Mesenchymal stem cell (in vitro differentiated cells and primary cell): ENCODE results near the gene PDE12.

Experiments used
- DNase-seq: peaks from one replicate; pipeline ENCODE4 v3.0.0-alpha.2; 2013
- H2AFZ ChIP-seq: one replicate; pipeline ENCODE4 v1.6.1; 2013; ENCODE audit warnings: low read depth, mild to moderate bottlenecking, control low read depth, inconsistent platforms, low read length, moderate library complexity
- H2AK5ac ChIP-seq: 2 replicates; pipeline ENCODE4 v1.6.1; 2013; ENCODE audit warnings: low read length, moderate library complexity, mild to moderate bottlenecking, inconsistent platforms; ENCODE audit not compliant: severe bottlenecking
- H2BK120ac ChIP-seq: one replicate; pipeline ENCODE4 v1.6.1; 2013; ENCODE audit warnings: low read depth, mild to moderate bottlenecking, inconsistent platforms, low read length, moderate library complexity
- H2BK12ac ChIP-seq, 2 experiments: one replicate each; pipeline ENCODE4 v1.6.1; 2013; ENCODE audit warnings: inconsistent platforms in 2 of 2, low read length in 2 of 2, mild to moderate bottlenecking in 2 of 2, moderate library complexity in 2 of 2, control low read depth in 1 of 2
- H2BK15ac ChIP-seq: one replicate; pipeline ENCODE4 v1.6.1; 2013; ENCODE audit warnings: mild to moderate bottlenecking, low read depth, inconsistent platforms; ENCODE audit not compliant: poor library complexity, severe bottlenecking
- H2BK5ac ChIP-seq: 2 replicates; pipeline ENCODE4 v1.6.1; 2013; ENCODE audit warnings: low read depth, mild to moderate bottlenecking, low read length, control low read depth, inconsistent platforms; ENCODE audit not compliant: poor library complexity, severe bottlenecking
- H3K14ac ChIP-seq, 2 experiments: one replicate each; pipeline ENCODE4 v1.6.1; 2013; ENCODE audit warnings: inconsistent platforms in 2 of 2, low read length in 2 of 2, control low read depth in 1 of 2, mild to moderate bottlenecking in 1 of 2, moderate library complexity in 1 of 2
- H3K18ac ChIP-seq, 2 experiments: one replicate each; pipeline ENCODE4 v1.6.1; 2013; ENCODE audit warnings: inconsistent platforms in 2 of 2, low read length in 2 of 2, control low read depth in 1 of 2, low read depth in 1 of 2, mild to moderate bottlenecking in 1 of 2
- H3K23ac ChIP-seq, 2 experiments: one replicate each; pipeline ENCODE4 v1.6.1; 2013; ENCODE audit warnings: inconsistent platforms in 2 of 2, low read length in 2 of 2, mild to moderate bottlenecking in 2 of 2, moderate library complexity in 2 of 2, control low read depth in 1 of 2
- H3K27ac ChIP-seq: 2 replicates; pipeline ENCODE4 v1.5.1; 2013; ENCODE audit warnings: mild to moderate bottlenecking, moderate library complexity, low read length, control low read depth, inconsistent platforms; ENCODE audit not compliant: poor library complexity, severe bottlenecking
- H3K27me3 ChIP-seq, 2 experiments: 2 replicates each; pipeline versions ENCODE4 v1.6.1 to v1.7.0; 2013; ENCODE audit warnings: low read length in 2 of 2, mild to moderate bottlenecking in 2 of 2, moderate library complexity in 2 of 2, control low read depth in 1 of 2, inconsistent platforms in 1 of 2; ENCODE audit not compliant: control insufficient read depth in 1 of 2, insufficient read depth in 1 of 2
- H3K36me3 ChIP-seq, 2 experiments: 2 replicates each; pipeline versions ENCODE4 v1.6.1 to v1.7.0; 2013; ENCODE audit warnings: low read length in 2 of 2, control low read depth in 1 of 2, inconsistent platforms in 1 of 2, low read depth in 1 of 2, mild to moderate bottlenecking in 1 of 2; ENCODE audit not compliant: insufficient read depth in 2 of 2, control insufficient read depth in 1 of 2
- H3K4ac ChIP-seq, 2 experiments: one replicate each; pipeline ENCODE4 v1.6.1; 2013; ENCODE audit warnings: inconsistent platforms in 2 of 2, low read length in 2 of 2, mild to moderate bottlenecking in 2 of 2, moderate library complexity in 2 of 2, control low read depth in 1 of 2, low read depth in 1 of 2
- H3K4me1 ChIP-seq: 2 replicates; pipeline ENCODE4 v1.6.1; 2013; ENCODE audit warnings: low read depth, low read length, control low read depth; ENCODE audit not compliant: control insufficient read depth, insufficient read depth
- H3K4me2 ChIP-seq: 2 replicates; pipeline ENCODE4 v1.6.1; 2013; ENCODE audit warnings: low read length, mild to moderate bottlenecking, inconsistent platforms; ENCODE audit not compliant: poor library complexity, severe bottlenecking
- H3K4me3 ChIP-seq, 2 experiments: 2 replicates each; pipeline versions ENCODE4 v1.5.1 to v1.7.0; 2013; ENCODE audit warnings: low read length in 2 of 2, mild to moderate bottlenecking in 2 of 2, control low read depth in 1 of 2, low read depth in 1 of 2; ENCODE audit not compliant: insufficient read depth in 1 of 2
- H3K79me1 ChIP-seq: replicated peaks from 2 replicates; pipeline ENCODE4 v1.6.1; 2013; ENCODE audit warnings: mild to moderate bottlenecking, control low read depth, low read length, inconsistent platforms; ENCODE audit not compliant: poor library complexity, severe bottlenecking
- H3K9ac ChIP-seq: 2 replicates; pipeline ENCODE4 v1.7.0; 2013; ENCODE audit warnings: mild to moderate bottlenecking, low read length, moderate library complexity
- H3K9me3 ChIP-seq: 2 replicates; pipeline ENCODE4 v1.7.0; 2013; ENCODE audit warnings: mild to moderate bottlenecking, low read length; ENCODE audit not compliant: control insufficient read depth
- H4K8ac ChIP-seq: one replicate; pipeline ENCODE4 v1.6.1; 2013; ENCODE audit warnings: inconsistent platforms, mild to moderate bottlenecking, low read length, moderate library complexity
- H4K91ac ChIP-seq: one replicate; pipeline ENCODE4 v1.6.1; 2013; ENCODE audit warnings: mild to moderate bottlenecking, low read length, inconsistent platforms
- WGBS: methylation state at CpG from one replicate; pipeline ENCODE4 v1.1.7; 2013; ENCODE audit warnings: mixed read lengths; 5-methylcytosine and 5-hydroxymethylcytosine counted together

PDE12 gene

GRCh38 chr3:57596495-57597126 is 40.5 kb downstream of the PDE12 start:
- under 1% methylated on average over 28 of the region's 31 CpGs for WGBS
- Histone ChIP-seq H3K4me3 (peak overlapping the region; percentile 93 to 99), H3K4me2 (peak overlapping the region; percentile 35), H3K27ac (peak overlapping the region; percentile 100), H3K4me1 (peaks cover 9% of the 10 kb centered on the region), H2AK5ac (peak overlapping the region; percentile 99), H3K36me3 (peaks cover 3 to 29% of the 10 kb centered on the region in 2 experiments), H2AFZ (peak overlapping the region; percentile 10), H2BK120ac (peak overlapping the region; percentile 86), H2BK5ac (peak overlapping the region; percentile 97), H3K9me3 (no peaks in the 10 kb centered on the region), H3K23ac (peak overlapping the region in 1 of 2 experiments; percentile 96), H3K4ac (peak overlapping the region; percentile 99 to 100), H3K9ac (peak overlapping the region; percentile 100), H2BK12ac (peak overlapping the region; percentile 41 to 66), H4K91ac (peak overlapping the region; percentile 99), H3K18ac (peak overlapping the region; percentile 92 to 99), H3K27me3 (no peaks in the 10 kb centered on the region), H4K8ac (peak overlapping the region; percentile 94), H3K14ac (peak overlapping the region in 1 of 2 experiments; percentile 99), H2BK15ac (peak overlapping the region; percentile 77), H3K79me1 (peaks cover 2% of the 10 kb centered on the region)
- DNase-seq = peak; percentile 93

- Histone ChIP-seq H3K4ac (peak within 1 kb of the TSS; percentile 99 to 100), H3K4me2 (peak within 1 kb of the TSS; percentile 64), H2AK5ac (peak within 1 kb of the TSS; percentile 99), H3K36me3 (peaks cover 3 to 30% of the 10 kb centered on the region in 2 experiments), H3K14ac (peak within 1 kb of the TSS in 1 of 2 experiments; percentile 99), H3K9ac (peak within 1 kb of the TSS; percentile 100), H3K79me1 (peaks cover 2% of the 10 kb centered on the region), H2BK12ac (peak within 1 kb of the TSS; percentile 41 to 66), H2BK15ac (peak within 1 kb of the TSS; percentile 77), H3K18ac (peak within 1 kb of the TSS; percentile 92 to 99), H3K4me3 (peak within 1 kb of the TSS; percentile 93 to 99), H2BK120ac (peak within 1 kb of the TSS; percentile 86), H2BK5ac (peak within 1 kb of the TSS; percentile 97), H3K9me3 (no peaks in the 10 kb centered on the region), H3K27ac (peak within 1 kb of the TSS; percentile 100), H4K8ac (peak within 1 kb of the TSS; percentile 99), H2AFZ (peak within 1 kb of the TSS; percentile 10), H3K23ac (peak within 1 kb of the TSS in 1 of 2 experiments; percentile 96), H3K4me1 (peaks cover 6% of the 10 kb centered on the region), H3K27me3 (no peaks in the 10 kb centered on the region), H4K91ac (peak within 1 kb of the TSS; percentile 99)
- under 1% methylated on average over 60 of the region's 67 CpGs for WGBS
- peak; percentile 100 for DNase-seq
These were observed 41.3 kb downstream of the PDE12 start, which contains the start of gene ARF4 for GRCh38 chr3:57597127-57597923. Gene ARF4, minus strand, starts transcription at chr3:57597344. Its CDS starts 204 bp downstream, at chr3:57597140.

GRCh38 chr3:57598765-57599360 is 42.8 kb downstream of the PDE12 start:
- no peak overlapping the region for H4K91ac ChIP-seq
- peaks cover 2% of the 10 kb centered on the region for H3K4me1 ChIP-seq
- no peak overlapping the region for H2BK15ac ChIP-seq
- no peaks in the 10 kb centered on the region for H3K27me3 ChIP-seq
- no peak overlapping the region for H3K18ac ChIP-seq
- WGBS = 73% methylated on average over 4 of the region's 5 CpGs
- H3K79me1 ChIP-seq = peaks cover 2% of the 10 kb centered on the region
- no peak overlapping the region for H4K8ac ChIP-seq
- peak overlapping the region in 1 of 2 experiments; percentile 94 for H3K4me3 ChIP-seq
- DNase-seq = peak; percentile 10
- no peaks in the 10 kb centered on the region for H3K9me3 ChIP-seq
- H3K4ac ChIP-seq = no peak overlapping the region
- H3K14ac ChIP-seq = no peak overlapping the region
- no peak overlapping the region for H3K27ac ChIP-seq
- peaks cover 3 to 23% of the 10 kb centered on the region in 2 experiments for H3K36me3 ChIP-seq
- no peak overlapping the region for H2BK5ac ChIP-seq
- no peak overlapping the region for H2BK120ac ChIP-seq
- H3K23ac ChIP-seq = no peak overlapping the region
- H2AFZ ChIP-seq = no peak overlapping the region
- peak overlapping the region; percentile 64 for H3K4me2 ChIP-seq
- peak overlapping the region; percentile 99 for H3K9ac ChIP-seq
- peak overlapping the region; percentile 6 for H2AK5ac ChIP-seq
- H2BK12ac ChIP-seq = no peak overlapping the region
